Aorta (tissue), 5 donors: Measurements from ENCODE around the gene RMDN2. TPM values are rescaled to one million over a fixed set of nuclear protein-coding genes. Genes with fewer than 3 reads are reported as not detected.

Experiments
- ATAC-seq: fragments of 200-7000 bp; cut with Tn5 transposase; one replicate; pipeline ENCODE4 v1.9.1; 2022; ENCODE audit warnings: moderate library complexity; ENCODE audit not compliant: low FRiP score
- DNase-seq, 2 donors: peaks; one replicate each; pipeline ENCODE4 v3.0.0-alpha.2; 2020
- H3K27ac ChIP-seq, 2 donors: one replicate each; pipeline ENCODE4 v1.5.1; 2013; ENCODE audit warnings: low read length in 2 of 2, mild to moderate bottlenecking in 2 of 2, moderate library complexity in 2 of 2, control low read depth in 1 of 2, inconsistent platforms in 1 of 2, low read depth in 1 of 2
- H3K27me3 ChIP-seq, 2 donors: one replicate each; pipeline ENCODE4 v1.6.1; 2013; ENCODE audit warnings: control low read depth in 1 of 2, low read length in 1 of 2, mild to moderate bottlenecking in 1 of 2, moderate library complexity in 1 of 2; ENCODE audit not compliant: insufficient read depth in 2 of 2, control insufficient read depth in 1 of 2
- H3K36me3 ChIP-seq, 2 donors: one replicate each; pipeline ENCODE4 v1.6.1; 2013; ENCODE audit warnings: control low read depth in 1 of 2, low read length in 1 of 2, mild to moderate bottlenecking in 1 of 2; ENCODE audit not compliant: insufficient read depth in 2 of 2, control insufficient read depth in 1 of 2
- H3K4me1 ChIP-seq, 2 donors: one replicate each; pipeline ENCODE4 v1.6.1; 2013; ENCODE audit warnings: low read length in 2 of 2, control low read depth in 1 of 2, mild to moderate bottlenecking in 1 of 2, moderate library complexity in 1 of 2; ENCODE audit not compliant: insufficient read depth in 2 of 2, control insufficient read depth in 1 of 2
- H3K4me3 ChIP-seq, 2 donors: one replicate each; pipeline ENCODE4 v1.5.1; 2013; ENCODE audit warnings: low read length in 2 of 2, control low read depth in 1 of 2, mild to moderate bottlenecking in 1 of 2
- H3K9me3 ChIP-seq: one replicate; pipeline ENCODE4 v1.6.1; 2013; ENCODE audit warnings: mild to moderate bottlenecking, low read length; ENCODE audit not compliant: control insufficient read depth
- WGBS, 2 donors: extraction: QIAGEN DNeasy Blood & Tissue Kit; methylation state at CpG; one replicate each; pipeline ENCODE4 v1.1.7; 2013; 5-methylcytosine and 5-hydroxymethylcytosine counted together
- intact Hi-C, 2 donors: fragments of 100-400 bp; cut with DNase I; formaldehyde crosslinking; loops; one replicate each; pipeline versions ENCODE4 v1.14.2 to v1.15.0; 2022
- polyA plus RNA-seq, 2 donors: library from polyadenylated mRNA; stranded (reverse); fragments of 200-250 nt; gene quantifications; one replicate each; pipeline ENCODE4 v1.2.3, GENCODE V29; 2013
- total RNA-seq, 2 donors: library from RNA; stranded (reverse); fragmentation: NEBNext Ultra II Directional; extraction: Animal tissue kit (Norgen Biotek cat#: 25700); gene quantifications; one replicate each; pipeline ENCODE4 v1.2.1, GENCODE V29; 2021
- donor health status: healthy with polysubstance abuse.
- donor health status: Bipolar disorder and iron deficiency.
- donor health status: DM: no; HTN: no; CAD: no.
- donor health status: DM: no; HTN: no; CAD: no.
- donor health status: DM: yes; HTN: yes; CAD: no.

Gene RMDN2
- total and polyA plus RNA-seq, 4 donors, result 5.3 to 10.3 (median 7.4) TPM

- WGBS, 2 donors, result 69 to 72% methylated on average over 6 of the region's 6 CpGs
- H3K9me3 ChIP-seq, result no peaks in the 10 kb centered on the region
- ATAC-seq, result no peak
- no peak for DNase-seq
- intact Hi-C loops, result loop anchor here (1.0 to 10.0 kb wide), 3 partner anchors 132 to 292 kb away; no protein-coding TSS in a partner anchor
- no peaks in the 10 kb centered on the region for H3K36me3 ChIP-seq
- H3K4me1 ChIP-seq, result no peaks in the 10 kb centered on the region
- no peak overlapping the region for H3K27ac ChIP-seq
- no peaks in the 10 kb centered on the region for H3K27me3 ChIP-seq
- no peak overlapping the region for H3K4me3 ChIP-seq
These were observed 57.8 kb downstream of the RMDN2 start for GRCh38 chr2:37982847-37983246.

- intact Hi-C loops, result loop anchor here in 1 of 2 donors (2.0 to 10.0 kb wide), 2 partner anchors 131 to 291 kb away; no protein-coding TSS in a partner anchor
- Histone ChIP-seq H3K9me3 (no peaks in the 10 kb centered on the region), H3K4me3 (no peak overlapping the region), H3K4me1 (no peaks in the 10 kb centered on the region), H3K27me3 (no peaks in the 10 kb centered on the region), H3K36me3 (no peaks in the 10 kb centered on the region), H3K27ac (no peak overlapping the region)
- ATAC-seq (no peak), DNase-seq (no peak)
- 96 to 98% methylated on average over 1 of the region's 1 CpG for WGBS, 2 donors
These were observed 58.6 kb downstream of the RMDN2 start for GRCh38 chr2:37983719-37984118.

- H3K9me3 ChIP-seq, result no peaks in the 10 kb centered on the region
- intact Hi-C loops, result loop anchor here in 1 of 2 donors (10.0 kb wide), 1 partner anchor 131 kb away; no protein-coding TSS in a partner anchor
- no peak for ATAC-seq
- H3K36me3 ChIP-seq, result no peaks in the 10 kb centered on the region
- no peaks in the 10 kb centered on the region for H3K4me1 ChIP-seq
- no peaks in the 10 kb centered on the region for H3K27me3 ChIP-seq
- no peak for DNase-seq
- H3K4me3 ChIP-seq, result no peak overlapping the region
- no peak overlapping the region for H3K27ac ChIP-seq
- 88 to 94% methylated on average over 1 of the region's 1 CpG for WGBS, 2 donors
These were observed 59.1 kb downstream of the RMDN2 start for GRCh38 chr2:37984176-37984575.

GRCh38 chr2:37984589-37984988 lies 59.5 kb downstream of the RMDN2 start:
- no peak overlapping the region for H3K4me3 ChIP-seq
- no peak for ATAC-seq
- H3K36me3 ChIP-seq, result no peaks in the 10 kb centered on the region
- no peak overlapping the region for H3K27ac ChIP-seq
- intact Hi-C loops, result loop anchor here in 1 of 2 donors (10.0 kb wide), 1 partner anchor 130 kb away; no protein-coding TSS in a partner anchor
- no peaks in the 10 kb centered on the region for H3K9me3 ChIP-seq
- no peak for DNase-seq
- no peaks in the 10 kb centered on the region for H3K27me3 ChIP-seq
- no peaks in the 10 kb centered on the region for H3K4me1 ChIP-seq

- Histone ChIP-seq H3K4me3 (no peak overlapping the region), H3K4me1 (no peaks in the 10 kb centered on the region), H3K36me3 (no peaks in the 10 kb centered on the region), H3K27me3 (no peaks in the 10 kb centered on the region), H3K9me3 (no peaks in the 10 kb centered on the region), H3K27ac (no peak overlapping the region)
- ATAC-seq, result no peak
- 77 to 94% methylated on average over 1 of the region's 1 CpG for WGBS, 2 donors
- intact Hi-C loops, result loop anchor here in 1 of 2 donors (10.0 kb wide), 1 partner anchor 129 kb away; no protein-coding TSS in a partner anchor
- no peak for DNase-seq
These were observed 60.2 kb downstream of the RMDN2 start for GRCh38 chr2:37985333-37985732.

- no peaks in the 10 kb centered on the region for H3K4me1 ChIP-seq
- H3K27ac ChIP-seq, result no peak overlapping the region
- no peak for DNase-seq
- WGBS, 2 donors, result 98 to 99% methylated on average over 4 of the region's 4 CpGs
- intact Hi-C loops, result loop anchor here in 1 of 2 donors (10.0 kb wide), 1 partner anchor 128 kb away; no protein-coding TSS in a partner anchor
- no peaks in the 10 kb centered on the region for H3K9me3 ChIP-seq
- no peaks in the 10 kb centered on the region for H3K36me3 ChIP-seq
- no peaks in the 10 kb centered on the region for H3K27me3 ChIP-seq
- no peak overlapping the region for H3K4me3 ChIP-seq
- ATAC-seq, result no peak
These were observed 62.1 kb downstream of the RMDN2 start for GRCh38 chr2:37987098-37987775.

- DNase-seq (no peak), ATAC-seq (no peak)
- WGBS, 2 donors, result 90 to 93% methylated on average over 3 of the region's 3 CpGs
- Histone ChIP-seq H3K4me3 (no peak overlapping the region), H3K27ac (no peak overlapping the region), H3K36me3 (no peaks in the 10 kb centered on the region), H3K9me3 (no peaks in the 10 kb centered on the region), H3K27me3 (no peaks in the 10 kb centered on the region), H3K4me1 (no peaks in the 10 kb centered on the region)
- intact Hi-C loops, result no loop called here
These were observed 67.5 kb downstream of the RMDN2 start for GRCh38 chr2:37992601-37993000.

GRCh38 chr2:37993143-37993542 lies 68.1 kb downstream of the RMDN2 start:
- Histone ChIP-seq H3K4me3 (no peak overlapping the region), H3K27me3 (no peaks in the 10 kb centered on the region), H3K27ac (no peak overlapping the region), H3K4me1 (no peaks in the 10 kb centered on the region), H3K36me3 (no peaks in the 10 kb centered on the region), H3K9me3 (no peaks in the 10 kb centered on the region)
- intact Hi-C loops, result no loop called here
- WGBS, 2 donors, result 97 to 98% methylated on average over 3 of the region's 3 CpGs
- ATAC-seq (no peak), DNase-seq (no peak)

- H3K9me3 ChIP-seq, result no peaks in the 10 kb centered on the region
- WGBS, 2 donors, result 32 to 39% methylated on average over 1 of the region's 1 CpG
- H3K4me1 ChIP-seq, result no peaks in the 10 kb centered on the region
- intact Hi-C loops, result no loop called here
- DNase-seq, result no peak
- no peaks in the 10 kb centered on the region for H3K27me3 ChIP-seq
- no peak for ATAC-seq
- H3K36me3 ChIP-seq, result no peaks in the 10 kb centered on the region
- H3K27ac ChIP-seq, result no peak overlapping the region
- H3K4me3 ChIP-seq, result no peak overlapping the region
These were observed 72.5 kb downstream of the RMDN2 start for GRCh38 chr2:37997629-37998028.
